HG03196 (cell line): Measurements from ENCODE around the gene CTBP2.
"Not testable (repeated sequence)": the region's sequence is repeated elsewhere in the genome, so short reads cannot be mapped to it uniquely, and the experiment has no call there.

ENCODE experiments used
- ATAC-seq: cut with Tn5 transposase; IDR thresholded peaks from one replicate; pipeline ENCODE4 v1.9.1; 2021; ENCODE audit not compliant: unreplicated experiment

The CTBP2 gene

DNA sequence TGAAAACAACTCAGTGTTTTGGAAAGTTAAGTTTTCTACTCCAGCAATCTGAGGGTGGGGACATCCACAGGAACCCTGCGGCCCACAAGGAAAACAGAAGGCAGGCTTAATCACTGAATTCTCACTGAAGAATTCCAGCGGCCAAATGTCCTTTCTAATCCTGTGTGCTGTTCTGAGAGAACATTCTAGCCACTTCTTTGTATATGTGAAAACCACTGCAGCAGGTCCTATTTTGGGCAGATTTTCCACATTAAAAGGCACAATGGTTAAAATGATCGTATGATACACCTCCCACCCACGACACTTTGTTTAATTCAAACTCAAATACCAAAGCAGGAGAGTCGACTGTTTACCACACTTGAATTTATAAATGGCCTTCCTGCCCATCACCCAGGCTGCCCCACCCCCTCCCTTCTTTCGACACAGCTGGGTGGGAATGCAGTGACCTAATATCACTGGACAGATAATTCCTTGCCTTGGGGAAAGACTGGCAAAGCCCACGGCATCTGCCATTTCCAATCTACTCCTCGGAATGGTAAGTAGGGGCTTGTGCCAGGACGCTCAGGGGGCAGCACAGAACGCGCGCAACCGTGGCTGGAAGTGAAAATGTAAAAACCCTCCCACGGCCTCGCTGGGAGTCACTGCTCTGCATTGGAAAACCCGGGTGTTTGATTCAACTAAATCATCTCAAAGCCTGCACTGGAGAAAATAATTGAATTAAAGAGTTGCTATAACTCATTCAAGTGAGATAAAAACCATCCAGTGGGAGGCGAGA lies 67.0 kb downstream of the CTBP2 start:
- no peak for ATAC-seq

DNA sequence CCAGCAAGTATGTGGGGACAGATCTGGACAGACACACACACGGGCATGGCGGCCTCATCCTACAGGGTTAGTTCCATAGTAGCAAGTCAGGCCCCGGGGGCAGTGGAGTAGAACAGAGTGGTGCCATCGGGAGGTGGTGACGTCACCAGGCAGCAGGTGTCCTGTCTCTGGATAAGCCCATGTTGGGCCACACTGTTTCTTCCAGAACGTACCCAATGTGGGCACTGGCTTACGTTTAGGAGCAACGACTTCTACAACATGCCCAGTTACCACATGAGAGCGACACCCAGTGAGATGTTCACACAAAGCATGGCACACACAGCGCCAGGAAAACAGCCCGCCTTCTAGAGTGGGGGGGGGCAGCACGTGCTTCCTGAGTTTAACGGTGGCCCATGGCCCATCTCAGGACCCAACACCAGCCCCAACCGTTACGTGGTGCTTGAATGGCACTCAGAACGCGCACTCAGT lies 67.8 kb downstream of the CTBP2 start:
- ATAC-seq = no peak

DNA sequence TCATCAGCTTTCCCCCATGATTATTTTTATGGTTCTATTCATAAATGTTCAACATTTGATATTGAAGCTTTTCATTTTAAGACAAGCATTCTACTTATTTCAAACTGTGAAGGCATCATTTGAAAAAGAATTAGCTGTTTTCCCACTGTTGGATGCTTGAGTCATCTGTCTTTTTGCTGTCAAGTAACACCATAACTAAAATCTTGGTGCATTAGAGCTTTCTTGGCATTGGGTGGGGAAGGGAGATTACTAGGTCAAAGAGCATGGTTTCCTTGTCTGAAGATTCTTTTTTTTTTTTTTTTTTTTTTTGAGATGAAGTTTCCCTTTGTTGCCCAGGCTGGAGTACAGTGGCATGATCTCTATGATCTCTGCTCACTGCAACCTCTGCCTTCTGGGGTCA lies 68.5 kb downstream of the CTBP2 start:
- ATAC-seq = no peak

DNA sequence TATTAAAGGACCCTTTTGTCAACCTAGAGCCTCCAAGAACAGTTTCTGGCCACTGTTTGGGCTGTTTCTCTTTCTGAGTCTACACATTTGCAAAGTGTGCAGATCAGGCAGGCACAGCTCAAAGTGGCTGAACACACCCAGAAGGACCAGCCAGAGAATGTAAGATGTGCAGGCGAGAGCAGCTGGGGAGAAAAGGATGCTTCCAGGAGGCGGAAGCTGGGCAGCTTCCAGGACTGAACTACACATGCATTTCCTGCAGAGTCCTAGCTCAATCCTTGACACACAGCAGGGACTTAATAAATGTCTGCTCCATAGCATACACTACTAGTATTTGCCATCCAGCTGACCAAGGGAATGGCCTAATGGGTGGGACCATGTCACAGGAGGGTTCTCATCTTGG lies 70.9 kb downstream of the CTBP2 start:
- ATAC-seq = no peak

DNA sequence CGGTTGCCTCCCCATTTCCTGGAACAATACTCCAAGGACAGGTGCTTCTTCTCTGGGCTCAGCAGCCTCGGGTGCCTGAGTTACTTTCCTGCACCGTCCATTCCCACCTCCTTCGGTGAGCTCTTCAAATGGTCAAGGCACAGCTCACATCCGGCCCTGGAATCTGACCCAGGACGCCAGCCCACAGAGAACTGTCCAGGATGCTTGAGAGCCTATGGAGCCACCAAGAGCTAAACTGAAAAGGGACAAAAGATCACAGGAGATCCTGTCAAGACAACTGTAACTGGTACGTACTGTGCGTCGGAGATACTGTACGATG lies 72.5 kb downstream of the CTBP2 start:
- ATAC-seq = no peak

DNA sequence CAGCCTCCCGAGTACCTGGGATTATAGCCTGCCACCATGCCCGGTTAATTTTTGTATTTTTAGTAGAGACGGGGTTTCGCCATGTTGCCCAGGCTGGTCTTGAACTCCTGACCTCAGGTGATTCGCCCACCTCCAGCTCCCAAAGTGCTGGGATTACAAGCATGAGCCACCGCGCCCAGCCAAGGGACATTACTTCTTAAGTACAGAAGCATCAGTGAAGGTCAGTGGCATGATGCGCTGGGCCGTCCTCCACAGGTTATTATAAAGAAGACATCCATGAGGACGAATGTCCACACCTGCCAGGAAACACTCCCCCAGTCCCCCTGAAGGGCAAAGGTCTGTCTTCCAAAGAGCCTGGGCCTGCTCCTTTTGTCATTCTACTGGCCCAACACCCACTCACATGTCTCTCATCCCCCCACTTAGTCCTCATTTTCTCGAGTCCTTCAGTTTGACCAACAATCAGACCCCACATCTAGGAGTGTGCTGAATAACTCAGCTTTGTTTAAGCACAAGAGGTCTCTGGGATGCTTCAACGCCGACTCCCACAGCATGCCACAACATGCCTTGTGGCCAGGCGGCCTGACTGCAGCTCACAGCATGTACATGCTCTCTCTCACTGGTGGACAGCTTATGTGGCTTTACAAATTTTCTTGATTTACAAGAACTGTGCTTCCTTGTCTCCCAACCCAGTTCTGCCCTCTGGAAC lies 73.0 kb downstream of the CTBP2 start:
- ATAC-seq = no peak

DNA sequence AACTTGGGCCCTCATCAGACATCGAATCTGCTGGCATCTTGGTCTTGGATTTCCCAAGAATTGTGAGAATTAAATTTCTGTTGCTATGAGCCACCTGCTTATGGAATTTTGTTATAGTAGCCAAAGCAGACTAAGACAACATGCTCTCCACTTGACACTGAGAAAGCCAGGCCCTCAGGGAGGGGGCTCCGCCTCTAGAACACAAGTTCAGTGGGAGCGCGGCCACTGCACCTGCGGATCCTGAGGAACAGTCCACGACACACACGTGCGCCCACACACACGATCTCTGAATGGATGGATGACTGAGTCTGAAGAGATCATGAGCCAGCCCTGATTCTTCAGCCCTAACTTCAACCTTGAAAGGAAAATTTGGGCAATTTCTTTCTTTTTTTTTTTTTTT lies 73.7 kb downstream of the CTBP2 start:
- ATAC-seq = no peak

DNA sequence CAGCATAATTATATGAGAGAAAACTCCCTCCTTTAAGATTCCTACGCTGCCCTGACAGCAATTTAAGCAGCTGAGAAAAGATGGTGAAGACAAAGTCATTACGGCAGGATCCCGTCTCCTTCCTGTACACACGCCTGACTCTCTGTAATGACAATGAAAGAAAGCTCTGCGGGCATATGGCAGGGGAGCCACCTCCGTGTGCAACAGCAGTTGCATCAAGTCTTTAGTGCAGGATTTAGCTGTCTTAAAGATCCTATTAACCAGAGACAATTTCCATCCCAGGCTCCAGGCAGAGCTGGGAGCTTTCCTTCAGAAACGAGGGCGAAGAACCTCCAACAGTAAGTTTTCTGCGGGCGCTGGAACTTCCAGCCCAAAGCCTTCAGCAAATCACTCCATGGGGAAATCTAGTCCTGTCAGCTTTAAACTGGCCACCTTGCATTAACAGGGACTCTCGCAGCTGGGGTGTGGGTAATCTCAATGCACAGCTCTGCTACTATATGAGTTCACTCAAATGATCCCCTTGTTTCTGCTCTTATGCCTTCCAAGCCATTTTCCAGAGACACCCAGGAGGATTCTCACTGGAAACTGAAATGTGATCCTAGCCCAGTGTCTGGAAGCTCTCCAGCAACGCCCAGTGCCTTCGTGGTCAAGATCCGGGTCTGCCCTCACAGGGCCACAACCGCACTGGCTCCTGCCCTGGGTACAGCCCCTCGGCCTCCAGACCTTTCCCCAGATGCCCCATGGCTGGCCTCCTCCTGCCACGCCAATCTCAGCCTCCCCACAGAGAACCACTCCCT lies 74.9 kb downstream of the CTBP2 start:
- no peak for ATAC-seq

DNA sequence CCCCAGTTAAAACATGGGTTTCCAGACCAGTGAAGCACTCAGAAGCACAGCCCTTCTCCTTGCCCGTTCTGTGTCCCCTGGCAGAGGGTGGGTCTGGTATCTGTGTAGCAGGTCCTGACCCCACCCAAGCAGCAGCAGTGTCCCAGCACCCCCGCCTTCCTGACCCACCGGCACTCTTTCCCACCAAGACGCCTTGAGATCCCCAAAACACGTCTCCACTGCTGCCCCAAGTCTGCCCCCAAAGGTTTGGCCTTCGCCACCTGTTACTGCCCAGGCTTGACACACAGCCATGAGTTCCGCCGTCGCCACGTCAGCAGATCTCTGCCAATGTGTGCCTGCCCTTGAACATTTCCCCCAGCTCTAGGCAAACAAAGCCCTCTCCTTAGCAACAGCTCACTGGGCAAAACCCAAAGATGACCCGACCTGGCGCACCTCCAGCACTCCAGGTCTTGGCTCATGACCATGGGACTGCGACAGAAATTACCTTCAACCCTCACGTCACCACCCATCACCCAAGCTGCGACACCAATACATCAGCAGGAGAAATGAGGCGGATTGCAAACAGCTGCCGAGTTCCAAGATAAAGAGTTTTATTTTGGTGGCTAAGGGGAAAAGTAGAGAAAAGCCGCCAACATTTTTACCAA lies 75.6 kb downstream of the CTBP2 start:
- ATAC-seq = no peak

DNA sequence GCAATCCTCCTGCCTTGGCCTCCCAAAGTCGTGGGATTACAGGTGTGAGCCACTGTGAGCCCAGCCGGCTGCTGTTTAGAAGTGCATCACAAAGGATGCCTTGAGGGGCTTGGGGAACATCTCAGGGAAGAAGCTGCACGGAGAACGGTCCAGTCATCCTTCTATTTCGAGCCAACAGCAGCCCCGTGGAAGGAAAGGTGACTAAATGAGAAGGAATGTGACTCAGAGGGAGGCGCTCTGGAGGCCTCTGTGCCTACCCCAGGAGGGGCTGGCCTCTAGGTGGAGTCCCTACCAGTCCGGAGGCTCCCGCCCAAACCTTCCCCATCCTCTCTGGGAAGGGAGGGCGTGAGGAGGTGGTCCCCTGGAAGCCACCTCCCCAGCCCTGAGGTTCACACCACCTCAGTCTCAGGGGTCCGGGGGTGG lies 76.2 kb downstream of the CTBP2 start:
- ATAC-seq = no peak

DNA sequence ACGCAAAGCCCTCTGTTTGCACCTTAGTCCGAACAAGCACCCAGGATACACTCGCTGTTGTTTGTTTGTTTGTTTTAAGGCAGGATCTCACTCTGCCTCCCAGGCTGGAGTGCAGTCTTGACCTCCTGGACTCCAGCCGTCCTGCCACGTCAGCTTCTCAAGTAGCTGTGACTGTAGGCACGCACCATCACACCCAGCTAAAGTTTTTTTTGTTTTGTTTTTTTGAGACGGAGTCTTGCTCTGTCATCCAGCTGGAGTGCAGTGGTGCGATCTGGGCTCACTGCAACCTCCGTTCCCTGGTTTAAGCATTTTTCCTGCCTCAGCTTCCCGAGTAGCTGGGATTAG lies 76.8 kb downstream of the CTBP2 start:
- no peak for ATAC-seq

DNA sequence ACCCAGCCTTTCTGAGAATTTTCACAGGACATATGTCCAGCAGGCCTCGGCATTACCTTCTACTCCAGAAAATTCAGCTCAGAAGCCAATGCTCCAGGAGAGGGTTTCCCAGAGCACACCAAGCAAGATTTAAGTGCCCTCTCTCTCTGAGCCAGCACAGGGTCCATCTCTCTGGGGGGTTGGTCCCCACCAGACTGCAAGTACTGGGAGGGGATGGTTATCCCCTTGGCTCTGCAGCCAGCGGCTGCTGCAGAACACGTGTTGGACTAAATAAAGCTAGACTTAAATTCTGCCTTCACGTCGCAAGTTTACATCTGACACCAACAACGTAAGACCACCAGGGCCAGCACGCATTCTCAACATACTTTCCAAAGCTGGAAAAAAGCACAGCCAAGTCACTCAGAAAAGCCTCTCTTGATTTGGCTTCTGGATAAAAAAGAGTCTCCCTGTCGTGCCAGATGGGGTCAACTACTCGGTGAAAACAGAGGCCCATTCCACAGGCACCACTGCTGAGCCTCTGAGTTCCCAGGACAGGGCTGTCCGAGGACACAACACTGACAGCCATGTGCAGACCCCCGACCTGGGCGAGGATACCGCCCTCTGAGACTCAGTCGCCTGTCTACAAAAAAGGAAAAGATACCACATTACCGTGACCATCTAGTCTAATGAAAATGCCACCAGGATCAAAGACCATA lies 77.3 kb downstream of the CTBP2 start:
- no peak for ATAC-seq

DNA sequence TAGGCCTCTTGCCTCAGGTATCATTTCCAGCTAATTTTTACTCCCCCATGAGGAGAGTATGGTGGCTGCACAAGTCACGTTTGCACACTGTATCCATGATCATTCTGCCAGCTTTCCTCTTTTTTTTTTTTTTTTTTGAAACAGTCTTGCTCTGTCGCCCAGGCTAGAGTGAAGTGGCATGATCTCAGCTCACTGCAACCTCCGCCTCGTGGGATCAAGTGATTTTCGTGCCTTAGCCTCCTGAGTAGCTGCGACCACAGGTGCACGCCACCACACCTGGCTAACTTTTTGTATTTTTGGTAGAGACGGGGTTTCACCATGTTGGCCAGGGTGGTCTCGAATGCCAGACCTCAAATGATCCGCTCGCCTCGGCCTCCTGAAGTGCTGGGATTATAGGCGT lies 77.9 kb downstream of the CTBP2 start:
- ATAC-seq = not testable (repeated sequence)

DNA sequence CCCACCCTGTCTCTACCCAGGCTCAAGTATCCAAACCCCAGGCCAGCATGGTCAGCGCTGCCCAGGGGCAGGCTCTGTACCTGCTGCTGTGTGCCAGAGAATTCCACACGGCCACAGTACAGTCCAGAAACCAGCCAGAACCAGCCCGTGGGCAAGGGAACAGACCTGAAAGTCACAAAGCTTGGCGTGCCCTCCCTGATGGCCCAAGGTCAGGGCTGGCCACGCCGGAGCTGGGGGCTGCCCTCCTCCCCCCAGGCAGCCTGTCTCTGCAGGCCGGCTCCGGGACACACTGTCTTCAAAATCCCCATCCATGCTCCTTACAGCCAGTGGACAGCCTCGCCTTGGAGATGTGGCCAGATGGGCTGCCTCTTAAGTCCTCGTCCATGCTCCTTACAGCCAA lies 78.4 kb downstream of the CTBP2 start:
- ATAC-seq = no peak

DNA sequence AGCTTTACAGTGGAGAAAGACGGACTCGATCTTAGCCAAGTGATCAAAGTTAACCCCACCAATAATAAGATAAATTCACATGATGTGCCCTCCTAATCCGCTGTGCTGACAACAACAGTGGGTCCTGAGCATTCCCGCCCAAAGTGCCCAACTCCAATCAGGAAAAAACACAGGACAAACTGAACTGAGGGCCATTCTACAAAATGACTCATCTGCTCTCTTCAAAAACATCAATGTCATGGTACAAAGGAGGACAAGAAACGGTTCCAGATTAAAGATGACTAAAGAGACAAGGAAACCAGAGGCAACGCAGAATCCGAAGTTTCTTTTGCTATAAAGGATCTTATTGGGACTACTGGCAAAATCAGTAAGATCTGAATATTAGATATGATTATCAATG lies 79.4 kb downstream of the CTBP2 start:
- no peak for ATAC-seq

DNA sequence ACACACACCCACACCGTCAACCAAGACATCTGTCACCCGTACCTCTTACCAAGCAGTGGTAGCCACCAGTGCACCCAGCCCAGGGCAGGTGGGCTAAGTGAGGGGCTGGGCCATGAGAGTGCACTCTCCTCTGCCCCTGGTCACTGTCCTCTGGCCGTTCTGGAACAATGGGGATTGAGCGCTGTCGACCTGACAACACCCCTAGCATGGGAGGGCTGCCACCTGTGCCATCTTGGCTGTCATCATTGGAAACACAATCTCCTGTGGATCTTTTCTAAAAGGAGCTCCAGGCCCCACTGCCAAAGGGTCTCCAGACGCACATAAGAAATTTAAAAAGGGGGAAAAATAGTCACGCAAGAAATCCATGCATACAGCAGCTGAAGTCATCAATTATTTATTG lies 80.1 kb downstream of the CTBP2 start:
- ATAC-seq = no peak

DNA sequence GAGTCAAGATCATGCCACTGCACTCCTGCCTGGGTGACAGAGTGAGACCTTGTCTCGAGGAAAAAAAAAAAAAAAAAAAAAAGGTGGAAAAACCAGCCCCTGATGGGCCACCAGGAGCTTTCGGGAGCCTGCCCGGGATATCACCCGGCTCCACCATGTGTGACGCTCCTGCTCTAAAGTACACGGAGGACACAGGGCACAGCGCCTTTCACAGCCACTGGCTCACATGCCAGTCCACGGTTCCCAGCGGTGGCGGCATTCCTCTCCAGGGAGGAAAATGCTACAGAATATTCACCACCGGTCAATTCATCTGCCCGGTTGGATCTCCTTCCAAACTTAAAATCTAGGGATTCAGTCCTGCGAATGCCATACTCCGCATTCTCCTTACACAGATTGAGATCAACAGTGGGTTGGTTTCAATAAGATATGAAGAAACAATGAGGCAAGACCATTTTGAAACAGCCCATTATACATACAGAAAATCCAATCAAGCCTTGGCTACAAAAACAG lies 81.2 kb downstream of the CTBP2 start:
- no peak for ATAC-seq

DNA sequence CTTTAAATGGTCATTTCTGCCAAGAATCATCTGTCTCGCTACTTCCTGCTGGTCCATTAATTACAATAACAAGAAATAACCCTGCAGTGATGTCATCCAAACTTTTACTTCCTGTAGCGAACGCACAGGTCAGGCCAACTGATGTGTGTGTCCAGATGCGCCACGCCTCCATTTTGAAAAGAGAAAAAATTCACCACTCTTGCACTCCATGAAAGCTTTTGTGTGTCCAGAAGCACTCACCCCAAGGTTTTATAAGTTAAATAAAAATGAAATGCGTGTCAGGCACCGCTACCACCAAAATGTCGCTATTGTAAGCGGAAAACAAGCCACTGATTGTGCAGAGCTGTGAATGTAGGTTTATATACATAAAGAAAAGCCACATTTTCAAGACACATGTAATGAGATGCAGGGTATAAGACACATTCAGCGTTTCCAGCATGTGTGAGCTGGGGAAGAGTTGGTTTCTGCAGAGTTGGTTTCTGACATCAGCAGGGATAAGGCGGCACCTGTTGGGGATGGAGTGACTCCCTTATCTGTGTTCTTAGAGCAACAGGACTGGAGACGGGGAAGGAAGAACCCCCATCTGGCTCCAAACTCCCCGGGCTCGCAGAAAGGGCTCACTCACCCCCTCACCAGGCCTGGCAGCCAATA lies 83.3 kb downstream of the CTBP2 start:
- no peak for ATAC-seq

DNA sequence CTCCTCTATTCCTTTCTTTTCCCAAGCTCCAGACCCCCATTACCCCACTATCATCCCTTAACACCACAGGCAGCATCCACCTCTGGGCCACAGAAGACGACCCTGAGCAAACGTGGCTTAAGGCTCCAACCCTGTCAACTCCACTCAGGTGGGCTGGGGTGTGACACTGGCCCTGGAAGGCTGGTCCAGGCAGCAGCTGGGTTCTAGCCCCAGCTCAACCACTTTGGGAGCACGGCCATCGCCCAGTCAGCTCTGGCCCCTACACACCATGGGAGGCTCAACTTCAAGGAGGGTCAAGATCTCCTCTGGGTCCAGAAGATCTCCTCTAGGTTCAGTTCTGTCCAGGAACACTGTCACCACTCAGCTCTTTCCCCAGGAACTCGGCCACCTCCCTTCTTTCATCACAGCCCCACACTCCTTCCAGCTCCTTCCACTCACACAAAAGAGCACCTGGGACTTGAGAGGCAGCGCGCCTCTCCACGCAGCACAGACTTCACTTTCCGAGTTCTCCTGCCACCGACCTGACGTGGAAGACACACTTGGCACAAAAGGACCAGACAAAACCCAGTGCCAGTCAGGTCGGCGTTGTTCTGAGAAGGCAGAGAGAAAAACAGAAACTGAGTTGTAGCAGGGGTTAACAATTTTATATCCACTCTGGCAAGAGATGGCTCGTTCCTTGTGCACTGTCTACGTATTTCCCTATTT lies 84.1 kb downstream of the CTBP2 start:
- ATAC-seq = no peak

DNA sequence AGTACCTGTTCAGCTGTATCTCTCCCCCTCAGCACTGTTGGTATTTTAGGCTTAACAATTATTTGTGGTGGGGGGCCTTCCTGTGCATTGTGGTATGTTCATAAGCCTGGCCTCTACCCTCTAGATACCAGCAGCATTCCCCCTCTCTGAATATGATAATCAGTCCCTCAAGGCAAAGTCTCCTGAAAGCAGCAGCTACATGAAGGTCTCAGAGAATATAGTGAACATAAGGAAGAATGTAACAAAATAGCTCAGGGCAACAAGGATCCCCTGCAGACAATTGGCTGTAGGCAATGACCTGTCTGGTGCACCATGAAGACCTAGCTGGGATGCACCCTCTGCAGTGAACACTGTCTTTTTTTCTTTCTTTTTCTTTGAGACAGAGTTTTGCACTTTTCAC lies 86.4 kb downstream of the CTBP2 start:
- no peak for ATAC-seq
